Subcutaneous preadipocyte (primary cell): ENCODE results near the gene TRMU. TPM values are rescaled to one million over a fixed set of nuclear protein-coding genes. Genes with fewer than 3 reads are reported as not detected.

ENCODE experiments used
- total RNA-seq: library from RNA; depleted of rRNA; stranded (reverse); fragments of >200 nt; gene quantifications from 2 replicates; pipeline ENCODE4 v1.2.3, GENCODE V29; 2012

Gene TRMU
- total RNA-seq = 26.8 and 33.2 TPM in 2 replicates

GRCh38 chr22:46335201-46336118, at the start of gene TRMU:
TSS of gene TRMU (plus strand) at chr22:46335714. CDS start at chr22:46335765, 51 bp downstream.

GRCh38 chr22:46296257-46297150, 39.0 kb upstream of the TRMU start, which contains the start of gene GTSE1:
TSS of gene GTSE1 (plus strand) at chr22:46296870. CDS start at chr22:46297401, 531 bp downstream.

Other genes with a start within 250 kb of the TRMU start
- 11.4 and 19.5 TPM in 2 replicates for gene PPARA, start 185.2 kb upstream of the TRMU start, total RNA-seq
- 8.1 and 11.7 TPM in 2 replicates for gene CDPF1, start 85.4 kb upstream of the TRMU start, total RNA-seq
- not detected in 2 replicates for gene PKDREJ, start 72.4 kb upstream of the TRMU start, total RNA-seq
- 23.3 and 40.8 TPM in 2 replicates for gene TTC38, start 67.7 kb upstream of the TRMU start, total RNA-seq
- gene GTSE1, start 38.8 kb upstream of the TRMU start, total RNA-seq = 8.8 and 21.7 TPM in 2 replicates
- 0.20 and 1.1 TPM in 2 replicates for gene CELSR1, start 201.9 kb downstream of the TRMU start, total RNA-seq